Common myeloid progenitor, CD34-positive (primary cell): ENCODE results near the gene RAD50.

Experiments used
- CTCF ChIA-PET: fragments of 350-600 bp; sonication (Branson Sonifier 250); formaldehyde crosslinking; loops from one replicate; lab custom pipeline; 2021; ENCODE audit warnings: antibody characterized with exemption; lab: Charles Lee
- POLR2A ChIA-PET: fragments of 350-600 bp; sonication (Branson Sonifier 250); formaldehyde crosslinking; loops from one replicate; lab custom pipeline; 2021; ENCODE audit warnings: antibody characterized with exemption; lab: Charles Lee
- DNase-seq, 3 donors: peaks; one replicate each; pipeline versions ENCODE4 v3.0.0 to v3.0.0-alpha.2; 2013
- H3K27ac ChIP-seq, 2 experiments: 1 replicate in 1 of 2; 2 replicates in 1 of 2; pipeline ENCODE4 v1.7.0; 2013; ENCODE audit warnings: inconsistent platforms in 2 of 2, low read length in 2 of 2, mild to moderate bottlenecking in 2 of 2, low read depth in 1 of 2, moderate library complexity in 1 of 2; ENCODE audit not compliant: severe bottlenecking in 2 of 2, insufficient read depth in 1 of 2, poor library complexity in 1 of 2
- H3K27me3 ChIP-seq, 5 experiments: replicated peaks in 2 of 5; 1 replicate in 3 of 5; 2 replicates in 2 of 5; pipeline versions ENCODE4 v1.6.1 to v1.7.0; 2013; ENCODE audit warnings: low read length in 4 of 5, mild to moderate bottlenecking in 2 of 5, moderate library complexity in 2 of 5, inconsistent platforms in 1 of 5; ENCODE audit not compliant: insufficient read depth in 5 of 5, control insufficient read depth in 4 of 5
- H3K36me3 ChIP-seq, 4 experiments: 1 replicate in 2 of 4; 2 replicates in 2 of 4; pipeline versions ENCODE4 v1.6.1 to v1.7.0; 2013; ENCODE audit warnings: low read length in 3 of 4, control low read depth in 1 of 4, mild to moderate bottlenecking in 1 of 4; ENCODE audit not compliant: control insufficient read depth in 4 of 4, insufficient read depth in 4 of 4
- H3K4me1 ChIP-seq, 4 experiments: 1 replicate in 3 of 4; 2 replicates in 1 of 4; pipeline versions ENCODE4 v1.6.1 to v1.7.1; 2013; ENCODE audit warnings: low read length in 3 of 4, mild to moderate bottlenecking in 3 of 4, control low read depth in 1 of 4, inconsistent platforms in 1 of 4, moderate library complexity in 1 of 4; ENCODE audit not compliant: control insufficient read depth in 4 of 4, insufficient read depth in 4 of 4; ENCODE audit errors: control extremely low read depth in 1 of 4
- H3K4me3 ChIP-seq, 7 experiments: 1 replicate in 4 of 7; 2 replicates in 3 of 7; pipeline versions ENCODE4 v1.5.1 to v1.7.0; 2013; ENCODE audit warnings: mild to moderate bottlenecking in 7 of 7, low read length in 6 of 7, moderate library complexity in 6 of 7, inconsistent platforms in 2 of 7, low read depth in 2 of 7, control low read depth in 1 of 7; ENCODE audit not compliant: insufficient read depth in 4 of 7, control insufficient read depth in 1 of 7; ENCODE audit errors: extremely low read depth in 1 of 7
- H3K9me3 ChIP-seq, 5 experiments: 1 replicate in 4 of 5; 2 replicates in 1 of 5; pipeline versions ENCODE4 v1.6.1 to v1.7.1; 2013; ENCODE audit warnings: low read length in 4 of 5, mild to moderate bottlenecking in 2 of 5, inconsistent platforms in 1 of 5, low read depth in 1 of 5, moderate library complexity in 1 of 5; ENCODE audit not compliant: control insufficient read depth in 4 of 5, insufficient read depth in 2 of 5; ENCODE audit errors: control extremely low read depth in 1 of 5
- whole genome bisulfite sequencing: methylation state at CpG from one replicate; pipeline ENCODE4 v1.1.5; 2013; ENCODE audit not compliant: insufficient coverage; 5-methylcytosine and 5-hydroxymethylcytosine counted together

RAD50 gene

GRCh38 chr5:132526290-132526973, 30.3 kb upstream of the RAD50 start:
- no peak overlapping the region for H3K27ac ChIP-seq
- WGBS: 39% methylated on average over 10 of the region's 11 CpGs
- peak; percentile 47 to 66 (median 60) for DNase-seq

GRCh38 chr5:132526974-132527564, 29.7 kb upstream of the RAD50 start:
- 44% methylated on average over 8 of the region's 8 CpGs for WGBS
- H3K27me3 ChIP-seq: no peaks in the 10 kb centered on the region
- H3K4me3 ChIP-seq: peak overlapping the region in 4 of 7 experiments; percentile 40 to 75 (median 52)
- no peak overlapping the region for H3K27ac ChIP-seq
- DNase-seq: peak; percentile 49 to 85 (median 77)
- peaks cover 22 to 73% (median 53%) of the 10 kb centered on the region in 4 experiments for H3K4me1 ChIP-seq
- no peaks in the 10 kb centered on the region for H3K36me3 ChIP-seq
- CTCF ChIA-PET: interaction anchor here (0.6 to 3.6 kb wide), 35 partner anchors 10 to 351 kb away, joined by 3 to 23 read pairs (median 4); no protein-coding TSS in a partner anchor
- H3K9me3 ChIP-seq: no peaks in the 10 kb centered on the region
- POLR2A ChIA-PET: no interaction called here

More at GRCh38 chr5:132526290-132526973, 30.3 kb upstream of the RAD50 start:
- Histone ChIP-seq H3K36me3 (no peaks in the 10 kb centered on the region), H3K4me3 (peak overlapping the region in 6 of 7 experiments; percentile 32 to 75 (median 42)), H3K9me3 (peaks cover 0 to 1% (median 0%) of the 10 kb centered on the region in 5 experiments), H3K4me1 (peaks cover 22 to 67% (median 48%) of the 10 kb centered on the region in 4 experiments), H3K27me3 (no peaks in the 10 kb centered on the region)
- POLR2A ChIA-PET: no interaction called here
- CTCF ChIA-PET: interaction anchor here (0.6 to 3.6 kb wide), 42 partner anchors 11 to 351 kb away, joined by 3 to 23 read pairs (median 3); no protein-coding TSS in a partner anchor

- H3K27ac ChIP-seq: no peak overlapping the region
- H3K4me3 ChIP-seq: no peak overlapping the region
- no peaks in the 10 kb centered on the region for H3K36me3 ChIP-seq
- H3K27me3 ChIP-seq: no peaks in the 10 kb centered on the region
- peaks cover 22 to 74% (median 53%) of the 10 kb centered on the region in 4 experiments for H3K4me1 ChIP-seq
- DNase-seq: peak in 2 of 3 donors; percentile 34 to 36
- POLR2A ChIA-PET: interaction anchor here (0.6 kb wide), 1 partner anchor 1504 kb away, joined by 3 read pairs; no protein-coding TSS in a partner anchor
- 67% methylated on average over 2 of the region's 2 CpGs for WGBS
- no peaks in the 10 kb centered on the region for H3K9me3 ChIP-seq
- CTCF ChIA-PET: interaction anchor here (0.5 to 3.6 kb wide), 14 partner anchors 9 to 358 kb away, joined by 3 to 23 read pairs (median 4); no protein-coding TSS in a partner anchor
Observed at GRCh38 chr5:132528021-132528420, 28.8 kb upstream of the RAD50 start.

GRCh38 chr5:132528866-132529634, 27.7 kb upstream of the RAD50 start:
- Histone ChIP-seq H3K4me1 (peaks cover 22 to 74% (median 53%) of the 10 kb centered on the region in 4 experiments), H3K4me3 (peak overlapping the region in 2 of 7 experiments; percentile 8 to 26)
- CTCF ChIA-PET: interaction anchor here (1.6 to 3.6 kb wide), 3 partner anchors 17 to 67 kb away, joined by 3 to 23 read pairs (median 7); no protein-coding TSS in a partner anchor

GRCh38 chr5:132530946-132531345, 25.8 kb upstream of the RAD50 start:
- H3K27ac ChIP-seq: no peak overlapping the region
- H3K9me3 ChIP-seq: peaks cover 0 to 13% (median 3%) of the 10 kb centered on the region in 5 experiments
- H3K27me3 ChIP-seq: no peaks in the 10 kb centered on the region
- no CpG with 5 or more reads among the region's 4 CpGs for WGBS
- H3K4me1 ChIP-seq: peaks cover 16 to 59% (median 43%) of the 10 kb centered on the region in 4 experiments
- DNase-seq: no peak
- POLR2A ChIA-PET: no interaction called here
- CTCF ChIA-PET: interaction anchor here (1.0 kb wide), 1 partner anchor 333 kb away, joined by 3 read pairs; no protein-coding TSS in a partner anchor
- no peak overlapping the region for H3K4me3 ChIP-seq
- no peaks in the 10 kb centered on the region for H3K36me3 ChIP-seq

More at GRCh38 chr5:132528866-132529634, 27.7 kb upstream of the RAD50 start:
- Histone ChIP-seq H3K9me3 (no peaks in the 10 kb centered on the region), H3K36me3 (no peaks in the 10 kb centered on the region), H3K27me3 (no peaks in the 10 kb centered on the region), H3K27ac (peak overlapping the region in 1 of 2 experiments; percentile 32)
- peak; percentile 88 to 97 (median 94) for DNase-seq
- 72% methylated on average over 3 of the region's 6 CpGs for WGBS
- POLR2A ChIA-PET: interaction anchor here (0.6 to 1.1 kb wide), 2 partner anchors 28 to 1503 kb away, joined by 3 to 4 read pairs; partner anchors contain the start of gene RAD50

GRCh38 chr5:132539716-132540115, 17.1 kb upstream of the RAD50 start:
- Histone ChIP-seq H3K9me3 (peaks cover 0 to 10% (median 3%) of the 10 kb centered on the region in 5 experiments), H3K4me3 (no peak overlapping the region), H3K36me3 (no peaks in the 10 kb centered on the region), H3K27ac (no peak overlapping the region), H3K4me1 (no peaks in the 10 kb centered on the region), H3K27me3 (no peaks in the 10 kb centered on the region)
- CTCF ChIA-PET: no interaction called here
- POLR2A ChIA-PET: no interaction called here
- no peak for DNase-seq
- WGBS: 97% methylated on average over 4 of the region's 4 CpGs
